Stomach smooth muscle (tissue), 2 donors: Measurements from ENCODE around the gene ALDH6A1.

Source experiments
- H3K27ac ChIP-seq: one replicate; pipeline ENCODE4 v1.7.0; 2013; ENCODE audit warnings: mild to moderate bottlenecking, low read length, inconsistent platforms
- H3K27me3 ChIP-seq, 2 donors: one replicate each; pipeline ENCODE4 v1.7.0; 2013; ENCODE audit warnings: low read length in 2 of 2; ENCODE audit not compliant: insufficient read depth in 2 of 2, control insufficient read depth in 1 of 2
- H3K36me3 ChIP-seq, 2 donors: one replicate each; pipeline ENCODE4 v1.7.0; 2013; ENCODE audit warnings: low read length in 2 of 2; ENCODE audit not compliant: control insufficient read depth in 2 of 2, insufficient read depth in 2 of 2
- H3K4me1 ChIP-seq: one replicate; pipeline ENCODE4 v1.7.0; 2013; ENCODE audit warnings: low read length; ENCODE audit not compliant: control insufficient read depth, insufficient read depth
- H3K4me3 ChIP-seq, 2 donors: one replicate each; pipeline ENCODE4 v1.7.0; 2013; ENCODE audit warnings: low read length in 2 of 2
- H3K9ac ChIP-seq, 2 donors: one replicate each; pipeline ENCODE4 v1.7.0; 2013; ENCODE audit warnings: low read length in 2 of 2, mild to moderate bottlenecking in 1 of 2
- H3K9me3 ChIP-seq, 2 donors: one replicate each; pipeline ENCODE4 v1.7.0; 2013; ENCODE audit warnings: low read length in 2 of 2; ENCODE audit not compliant: control insufficient read depth in 2 of 2
- donor health status: healthy.
- donor health status: Pancreatic carcinoma.

ALDH6A1 gene

GRCh38 chr14:74085047-74085637, 889 bp upstream of the ALDH6A1 start:
- peak overlapping the region; percentile 82 to 88 for H3K9ac ChIP-seq
- peaks cover 12% of the 10 kb centered on the region for H3K4me1 ChIP-seq
- no peaks in the 10 kb centered on the region for H3K27me3 ChIP-seq
- peak overlapping the region; percentile 87 for H3K27ac ChIP-seq
- H3K9me3 ChIP-seq, result no peaks in the 10 kb centered on the region
- no peaks in the 10 kb centered on the region for H3K36me3 ChIP-seq
- peak overlapping the region; percentile 98 for H3K4me3 ChIP-seq

- no peaks in the 10 kb centered on the region for H3K36me3 ChIP-seq
- no peaks in the 10 kb centered on the region for H3K9me3 ChIP-seq
- H3K4me1 ChIP-seq, result peaks cover 12% of the 10 kb centered on the region
- H3K27ac ChIP-seq, result peak overlapping the region; percentile 87
- peak overlapping the region; percentile 65 to 94 for H3K9ac ChIP-seq
- H3K27me3 ChIP-seq, result no peaks in the 10 kb centered on the region
- H3K4me3 ChIP-seq, result peak overlapping the region; percentile 78 to 98
Measured at GRCh38 chr14:74083784-74084276, 423 bp downstream of the ALDH6A1 start.

- H3K27me3 ChIP-seq, result no peaks in the 10 kb centered on the region
- H3K9me3 ChIP-seq, result no peaks in the 10 kb centered on the region
- peaks cover 12% of the 10 kb centered on the region for H3K4me1 ChIP-seq
- H3K4me3 ChIP-seq, result peak overlapping the region; percentile 78 to 98
- H3K36me3 ChIP-seq, result no peaks in the 10 kb centered on the region
- H3K9ac ChIP-seq, result peak overlapping the region; percentile 65 to 94
- H3K27ac ChIP-seq, result no peak overlapping the region
Measured at GRCh38 chr14:74083161-74083560, 1.1 kb downstream of the ALDH6A1 start.

- Histone ChIP-seq H3K4me1 (peaks cover 12% of the 10 kb centered on the region), H3K9ac (no peak overlapping the region), H3K4me3 (no peak overlapping the region), H3K27ac (no peak overlapping the region), H3K27me3 (no peaks in the 10 kb centered on the region), H3K36me3 (no peaks in the 10 kb centered on the region), H3K9me3 (no peaks in the 10 kb centered on the region)
Measured at GRCh38 chr14:74081491-74081890, 2.8 kb downstream of the ALDH6A1 start.

- no peak overlapping the region for H3K9ac ChIP-seq
- H3K36me3 ChIP-seq, result no peaks in the 10 kb centered on the region
- no peaks in the 10 kb centered on the region for H3K9me3 ChIP-seq
- H3K4me1 ChIP-seq, result peaks cover 12% of the 10 kb centered on the region
- no peak overlapping the region for H3K27ac ChIP-seq
- H3K27me3 ChIP-seq, result no peaks in the 10 kb centered on the region
- no peak overlapping the region for H3K4me3 ChIP-seq
Measured at GRCh38 chr14:74080820-74081460, 3.3 kb downstream of the ALDH6A1 start.

- Histone ChIP-seq H3K27ac (no peak overlapping the region), H3K9me3 (no peaks in the 10 kb centered on the region), H3K27me3 (no peaks in the 10 kb centered on the region), H3K36me3 (peaks cover under 1 to 7% of the 10 kb centered on the region in 2 donors), H3K4me1 (no peaks in the 10 kb centered on the region), H3K4me3 (no peak overlapping the region), H3K9ac (no peak overlapping the region)
Measured at GRCh38 chr14:74077401-74077800, 6.9 kb downstream of the ALDH6A1 start.

- peaks cover 27 to 42% of the 10 kb centered on the region in 2 donors for H3K36me3 ChIP-seq
- no peak overlapping the region for H3K4me3 ChIP-seq
- no peaks in the 10 kb centered on the region for H3K9me3 ChIP-seq
- H3K4me1 ChIP-seq, result no peaks in the 10 kb centered on the region
- no peak overlapping the region for H3K9ac ChIP-seq
- no peak overlapping the region for H3K27ac ChIP-seq
- no peaks in the 10 kb centered on the region for H3K27me3 ChIP-seq
Measured at GRCh38 chr14:74065746-74066575, 18.3 kb downstream of the ALDH6A1 start.

- H3K27me3 ChIP-seq, result no peaks in the 10 kb centered on the region
- no peak overlapping the region for H3K4me3 ChIP-seq
- H3K4me1 ChIP-seq, result no peaks in the 10 kb centered on the region
- H3K9me3 ChIP-seq, result no peaks in the 10 kb centered on the region
- no peak overlapping the region for H3K27ac ChIP-seq
- peaks cover 26 to 45% of the 10 kb centered on the region in 2 donors for H3K36me3 ChIP-seq
- no peak overlapping the region for H3K9ac ChIP-seq
Measured at GRCh38 chr14:74064883-74065282, 19.4 kb downstream of the ALDH6A1 start.

GRCh38 chr14:74064426-74064825, 19.8 kb downstream of the ALDH6A1 start:
- peaks cover 26 to 45% of the 10 kb centered on the region in 2 donors for H3K36me3 ChIP-seq
- H3K4me3 ChIP-seq, result no peak overlapping the region
- no peak overlapping the region for H3K27ac ChIP-seq
- H3K27me3 ChIP-seq, result no peaks in the 10 kb centered on the region
- no peak overlapping the region for H3K9ac ChIP-seq
- no peaks in the 10 kb centered on the region for H3K9me3 ChIP-seq
- no peaks in the 10 kb centered on the region for H3K4me1 ChIP-seq

- no peaks in the 10 kb centered on the region for H3K27me3 ChIP-seq
- H3K27ac ChIP-seq, result no peak overlapping the region
- H3K9ac ChIP-seq, result no peak overlapping the region
- no peaks in the 10 kb centered on the region for H3K9me3 ChIP-seq
- H3K36me3 ChIP-seq, result peaks cover 21 to 41% of the 10 kb centered on the region in 2 donors
- H3K4me1 ChIP-seq, result no peaks in the 10 kb centered on the region
- no peak overlapping the region for H3K4me3 ChIP-seq
Measured at GRCh38 chr14:74062809-74063150, 21.5 kb downstream of the ALDH6A1 start.
